Activated CD4-positive, CD25-positive, alpha-beta regulatory T cell treated with anti-CD3 and anti-CD28 coated beads, Interleukin-2, amount 50 U/mL, for 72 hours (primary cell): Measurements from ENCODE around the gene LGALS3.
"Not testable (repeated sequence)": the region's sequence is repeated elsewhere in the genome, so short reads cannot be mapped to it uniquely, and the experiment has no call there.

Experiments used
- DNase-seq: peaks from one replicate; pipeline ENCODE4 v3.0.0; 2021

Gene LGALS3

GRCh38 chr14:55129086-55129427, at the start of gene LGALS3:
TSS of gene LGALS3 (plus strand) at chr14:55129252. CDS start at chr14:55137374, 8,122 bp downstream.
- peak; percentile 56 for DNase-seq

DNA sequence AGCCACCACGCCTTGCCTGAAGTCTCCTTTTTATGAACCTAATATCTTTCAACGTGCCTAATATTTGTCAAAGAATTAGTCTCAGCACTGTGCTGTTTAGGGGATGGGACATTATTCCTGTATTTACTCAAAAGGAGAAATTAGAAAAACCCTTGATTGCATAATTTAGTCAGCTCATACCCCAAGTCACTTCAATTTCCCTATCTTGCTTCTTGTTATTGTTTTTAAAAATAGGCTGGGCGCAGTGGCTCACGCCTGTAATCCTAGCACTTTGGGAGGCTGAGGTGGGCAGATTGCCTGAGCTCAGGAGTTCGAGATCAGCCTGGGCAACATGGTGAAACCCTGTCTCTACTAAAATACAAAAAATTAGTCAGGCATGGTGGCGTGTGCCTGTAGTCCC, 49.1 kb upstream of the LGALS3 start:
- DNase-seq = not testable (repeated sequence)

- no peak for DNase-seq
Measured at GRCh38 chr14:55084401-55085059, 44.5 kb upstream of the LGALS3 start.

DNA sequence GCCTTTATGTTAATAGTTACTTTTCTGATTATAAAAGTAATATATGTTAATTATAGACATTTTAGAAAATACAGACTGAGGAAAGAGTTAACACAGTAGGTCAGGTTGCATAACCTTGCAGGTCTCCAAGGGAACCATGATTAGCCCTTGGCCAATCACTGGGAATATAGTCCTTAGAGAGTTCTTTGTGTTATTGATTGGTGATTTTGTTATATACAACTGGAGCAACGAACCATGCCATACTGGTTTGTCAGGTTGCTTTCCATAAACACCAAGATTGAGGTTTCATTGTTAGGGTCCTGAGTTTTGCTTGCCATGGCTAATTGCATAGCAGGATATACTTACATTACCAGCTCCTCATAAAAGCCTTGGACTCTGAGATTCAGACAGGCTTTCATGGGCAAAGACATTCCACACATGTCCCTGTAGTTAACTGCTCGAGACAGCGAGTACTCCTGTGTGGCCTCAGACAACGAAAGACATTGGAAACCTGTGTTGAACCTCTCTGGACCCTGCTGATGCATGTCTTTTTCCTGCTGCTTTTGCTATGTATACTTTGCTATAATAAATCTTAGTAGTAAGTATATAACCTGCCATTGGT, 43.9 kb upstream of the LGALS3 start:
- no peak for DNase-seq

GRCh38 chr14:55086938-55087337, 42.1 kb upstream of the LGALS3 start:
- DNase-seq = no peak

DNA sequence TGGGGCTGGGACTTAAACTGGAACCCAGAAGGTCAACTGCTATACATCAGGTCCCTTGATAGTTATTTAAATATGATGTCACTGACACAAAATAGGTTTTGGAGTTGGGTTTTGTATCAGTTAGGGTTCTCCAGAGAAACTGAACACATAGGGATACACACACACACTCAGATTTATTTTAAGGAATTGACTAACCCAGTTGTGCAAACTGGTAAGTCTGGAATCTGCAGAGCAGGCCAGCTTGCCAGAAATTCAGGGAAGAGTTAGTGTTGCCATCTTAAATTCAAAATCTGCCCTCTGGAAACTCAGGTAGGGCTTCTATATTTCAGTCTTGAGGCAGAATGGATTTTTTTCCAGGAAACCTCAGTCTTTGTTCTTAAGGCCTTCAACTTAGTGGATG, 40.7 kb upstream of the LGALS3 start:
- DNase-seq = no peak

DNA sequence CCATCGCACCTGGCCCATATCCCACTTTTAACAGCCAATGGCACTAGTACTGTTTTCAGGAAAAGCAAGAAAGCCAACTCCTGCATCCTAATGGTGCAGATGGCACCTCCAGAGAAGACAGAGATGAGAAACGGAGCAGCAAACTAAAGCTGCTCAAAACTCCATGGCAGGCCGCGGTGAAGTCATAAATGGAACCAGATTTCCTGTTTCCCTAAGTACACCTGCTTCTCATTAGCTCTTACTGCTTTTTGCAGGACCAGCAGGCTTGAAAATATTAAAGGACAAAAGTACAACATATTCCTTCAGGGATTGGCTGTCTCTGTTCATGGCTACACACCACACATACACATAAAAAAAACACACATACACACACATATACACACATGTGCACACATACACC, 36.7 kb upstream of the LGALS3 start:
- no peak for DNase-seq

GRCh38 chr14:55094292-55095157, 34.5 kb upstream of the LGALS3 start:
- no peak for DNase-seq

GRCh38 chr14:55097881-55098560, 31.0 kb upstream of the LGALS3 start:
- DNase-seq = peak; percentile 40

DNA sequence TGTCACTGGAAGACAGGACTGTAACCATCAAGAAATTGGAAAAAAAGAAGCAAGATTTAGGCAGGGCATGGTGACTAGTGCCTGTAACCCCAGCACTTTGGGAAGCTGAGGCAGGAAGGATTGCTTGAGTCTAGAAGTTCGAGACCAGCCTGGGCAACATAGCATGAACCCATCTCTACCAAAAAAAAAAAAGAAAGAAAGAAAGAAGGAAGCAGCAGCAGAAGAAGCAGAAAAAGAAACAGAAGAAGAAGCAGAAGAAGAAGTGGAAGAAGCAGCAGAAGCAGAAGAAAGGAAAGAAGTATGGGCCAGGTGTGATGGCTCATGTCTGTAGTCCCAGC, 30.5 kb upstream of the LGALS3 start:
- DNase-seq = no peak

- no peak for DNase-seq
Measured at GRCh38 chr14:55099756-55100155, 29.3 kb upstream of the LGALS3 start.

DNA sequence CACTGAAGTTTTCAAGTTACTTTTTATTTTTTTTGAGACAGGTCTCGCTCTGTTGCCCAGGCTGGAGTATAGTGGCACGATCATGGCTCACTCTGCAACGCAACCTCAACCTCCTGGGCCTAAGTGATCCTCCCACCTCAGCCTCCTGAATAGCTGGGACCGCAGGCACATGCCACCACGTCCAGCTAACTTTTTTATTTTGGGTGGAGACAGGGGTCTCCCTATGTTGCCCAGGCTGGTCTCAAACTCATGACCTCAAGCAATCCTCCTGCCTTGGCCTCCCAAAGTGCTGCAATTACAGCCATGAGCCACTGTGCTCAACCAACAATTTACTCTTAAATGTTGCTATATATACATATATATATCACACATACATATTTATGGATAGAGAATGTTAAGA, 27.4 kb upstream of the LGALS3 start:
- no peak for DNase-seq

- DNase-seq = peak; percentile 40
Measured at GRCh38 chr14:55102141-55102621, 26.9 kb upstream of the LGALS3 start.

DNA sequence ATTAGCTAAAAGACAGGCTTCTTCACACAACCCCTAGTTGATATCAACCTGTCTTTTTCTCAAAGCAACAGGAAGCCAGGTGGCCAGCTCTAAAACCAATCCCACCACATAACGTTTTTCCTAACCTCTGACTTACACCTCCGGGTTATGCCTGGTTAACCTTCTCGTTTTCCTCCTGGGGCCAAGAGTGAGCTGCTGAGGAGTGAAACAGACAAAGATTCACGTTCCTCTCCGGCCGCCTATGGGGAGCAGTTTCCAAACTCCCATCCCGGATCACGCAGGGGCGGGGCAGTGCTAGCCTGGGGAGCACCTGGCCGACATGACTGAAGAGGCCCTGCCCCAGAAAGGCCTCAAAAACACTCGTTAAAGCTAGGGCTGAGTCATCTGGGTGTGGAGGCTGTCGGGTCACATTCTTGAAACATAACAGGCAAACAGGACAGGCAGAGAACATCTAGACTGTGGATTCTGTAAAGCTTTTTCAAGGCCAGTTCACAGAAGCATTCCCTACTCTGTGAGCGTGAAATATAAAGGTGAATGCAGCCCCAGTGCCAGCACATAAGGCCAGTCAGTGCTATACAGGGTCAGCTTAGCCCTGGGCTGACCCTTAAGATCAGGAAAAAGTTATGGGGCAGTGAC, 25.9 kb upstream of the LGALS3 start:
- DNase-seq = peak; percentile 67

GRCh38 chr14:55103971-55104954, 24.8 kb upstream of the LGALS3 start:
- no peak for DNase-seq

DNA sequence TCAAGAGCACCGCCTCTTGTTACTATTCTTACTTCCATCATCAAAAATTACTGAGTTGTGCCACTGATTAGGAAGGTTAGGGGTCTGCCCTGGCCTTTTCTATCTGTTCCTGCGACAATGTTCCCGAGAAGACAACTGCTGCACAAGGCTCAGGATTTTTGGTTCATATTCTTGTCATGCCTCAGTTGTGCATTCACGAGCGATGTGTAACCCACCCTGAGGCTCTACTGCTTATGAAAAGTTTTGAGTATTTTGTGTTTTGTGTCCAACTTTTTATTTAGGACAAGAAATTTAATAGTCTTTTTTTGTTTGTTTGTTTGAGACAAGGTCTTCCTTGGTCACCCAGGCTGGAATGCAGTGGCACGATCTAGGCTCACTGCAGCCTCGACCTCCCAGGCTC, 23.1 kb upstream of the LGALS3 start:
- DNase-seq = no peak

DNA sequence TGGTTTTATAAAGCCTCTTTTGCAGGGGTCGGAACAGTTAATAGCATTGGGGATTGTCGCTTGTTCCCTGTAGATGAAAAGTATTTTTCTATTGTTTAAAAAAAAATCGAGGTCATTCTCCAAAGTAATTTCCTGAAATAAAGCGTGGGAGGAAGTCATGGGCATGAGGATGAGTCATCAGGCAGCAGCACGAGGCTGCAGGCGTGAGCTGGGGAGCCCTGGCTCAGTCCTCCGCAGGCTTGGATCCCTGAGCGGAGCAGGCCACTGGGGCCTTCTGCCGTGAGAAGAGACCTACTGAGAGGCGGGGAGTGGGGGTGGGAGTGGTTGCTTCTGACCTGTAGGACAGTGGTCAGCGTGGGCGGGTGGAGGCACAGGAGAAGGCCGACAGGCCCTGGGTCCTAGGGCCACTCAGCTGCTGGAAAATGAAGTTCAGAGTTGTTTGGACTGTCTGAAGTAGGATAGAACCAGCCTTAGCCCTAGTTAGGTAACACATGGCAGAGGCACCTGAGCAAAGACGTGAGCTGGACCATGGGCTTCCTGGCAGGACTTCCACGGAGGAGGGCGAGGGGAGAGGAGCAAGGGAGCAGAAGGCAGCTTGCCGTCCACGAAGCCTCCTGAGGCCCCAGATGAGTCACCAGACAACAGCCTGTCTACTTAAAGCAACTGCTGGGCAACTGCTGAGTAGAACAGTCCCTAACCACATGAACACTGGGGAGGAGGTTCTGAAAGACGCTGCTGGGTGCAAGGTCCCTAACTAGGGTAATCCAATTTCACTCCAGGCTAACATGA, 21.1 kb upstream of the LGALS3 start:
- DNase-seq = peak; percentile 44

GRCh38 chr14:55109836-55110235, 19.2 kb upstream of the LGALS3 start:
- DNase-seq = no peak

- DNase-seq = no peak
Measured at GRCh38 chr14:55111122-55111708, 17.8 kb upstream of the LGALS3 start.

GRCh38 chr14:55114720-55115119, 14.3 kb upstream of the LGALS3 start:
- no peak for DNase-seq
